ENCODE data around the gene CALM1.

DNA sequence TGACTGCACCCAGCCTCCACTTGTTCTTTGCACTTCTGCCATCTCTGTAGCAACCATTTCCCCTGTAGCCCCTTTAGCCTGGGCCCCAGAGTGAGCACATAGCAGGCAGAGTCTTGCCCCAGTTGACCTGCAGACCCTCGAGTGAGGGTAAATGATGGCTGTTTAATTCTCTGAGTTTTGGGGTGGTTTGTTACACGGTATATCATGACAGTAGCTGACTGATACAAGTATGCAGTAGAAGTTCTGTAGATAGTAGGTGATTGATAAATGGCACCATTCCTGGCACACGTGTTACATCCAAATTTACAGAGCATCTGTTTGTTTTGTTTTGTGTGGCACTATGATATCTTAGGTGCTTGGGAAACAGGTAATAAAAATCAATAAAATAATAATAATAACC is 32.4 kb downstream of the CALM1 start:
- TF ChIP-seq CTCF (IDR thresholded peaks at IDR 0.05), result no peak
- TF ChIP-seq JUN (CRISPR knock-in tag; IDR thresholded peaks at IDR 0.05), result no peak
- no peak for TF ChIP-seq SP1 (CRISPR knock-in tag; conservative IDR thresholded peaks at IDR 0.05)
- TF ChIP-seq CREB1 (CRISPR knock-in tag; IDR thresholded peaks at IDR 0.05), result no peak
- no peak for TF ChIP-seq NR2C2 (CRISPR knock-in tag; IDR thresholded peaks at IDR 0.05)
- TF ChIP-seq ZNF423 (CRISPR knock-in tag; IDR thresholded peaks at IDR 0.05), result no peak
- no peak for TF ChIP-seq ZNF512 (CRISPR knock-in tag; IDR thresholded peaks at IDR 0.05; ENCODE audit: borderline replicate concordance)
- no peak for TF ChIP-seq ZNF425 (CRISPR knock-in tag; conservative IDR thresholded peaks at IDR 0.05)
